Measurements from ENCODE around the gene SERPINE1.

DNA sequence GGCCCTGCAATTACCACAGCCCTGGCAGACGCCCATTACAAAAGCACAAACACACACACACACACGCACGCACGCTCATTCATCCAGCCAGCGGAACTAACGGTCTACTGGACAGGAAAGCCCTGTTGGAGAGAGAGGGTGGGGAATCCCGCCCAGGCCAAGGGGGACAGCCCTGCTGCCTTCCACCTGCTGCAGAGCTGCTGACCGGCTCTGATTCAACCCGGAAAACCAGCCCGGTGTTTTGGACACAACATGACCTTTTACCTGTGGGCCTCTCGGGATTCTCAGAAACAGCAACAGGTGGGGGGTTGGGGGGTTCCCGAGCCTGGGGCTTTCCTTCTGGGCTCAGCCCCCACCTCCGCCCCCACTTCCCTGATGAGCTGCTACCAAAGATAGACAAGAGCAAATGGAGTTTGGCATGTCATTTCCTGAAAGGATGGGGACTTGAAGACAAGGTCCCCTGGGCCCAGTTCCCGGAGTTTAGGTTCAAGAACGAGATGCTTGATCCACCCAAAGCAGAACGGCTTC, 18.5 kb upstream of the SERPINE1 start:
- TF ChIP-seq, protein P1, sequence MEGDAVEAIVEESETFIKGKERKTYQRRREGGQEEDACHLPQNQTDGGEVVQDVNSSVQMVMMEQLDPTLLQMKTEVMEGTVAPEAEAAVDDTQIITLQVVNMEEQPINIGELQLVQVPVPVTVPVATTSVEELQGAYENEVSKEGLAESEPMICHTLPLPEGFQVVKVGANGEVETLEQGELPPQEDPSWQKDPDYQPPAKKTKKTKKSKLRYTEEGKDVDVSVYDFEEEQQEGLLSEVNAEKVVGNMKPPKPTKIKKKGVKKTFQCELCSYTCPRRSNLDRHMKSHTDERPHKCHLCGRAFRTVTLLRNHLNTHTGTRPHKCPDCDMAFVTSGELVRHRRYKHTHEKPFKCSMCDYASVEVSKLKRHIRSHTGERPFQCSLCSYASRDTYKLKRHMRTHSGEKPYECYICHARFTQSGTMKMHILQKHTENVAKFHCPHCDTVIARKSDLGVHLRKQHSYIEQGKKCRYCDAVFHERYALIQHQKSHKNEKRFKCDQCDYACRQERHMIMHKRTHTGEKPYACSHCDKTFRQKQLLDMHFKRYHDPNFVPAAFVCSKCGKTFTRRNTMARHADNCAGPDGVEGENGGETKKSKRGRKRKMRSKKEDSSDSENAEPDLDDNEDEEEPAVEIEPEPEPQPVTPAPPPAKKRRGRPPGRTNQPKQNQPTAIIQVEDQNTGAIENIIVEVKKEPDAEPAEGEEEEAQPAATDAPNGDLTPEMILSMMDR (IDR thresholded peaks at IDR 0.05; ENCODE audit: low read length) = no peak
- TF ChIP-seq EZH2 (optimal IDR thresholded peaks at IDR 0.05; ENCODE audit: low read depth, low read length) (no peak), EZH2phosphoT487 (IDR thresholded peaks at IDR 0.05; ENCODE audit: low read length) (no peak)
